ENCODE results near the gene ITIH1.
"Not testable (repeated sequence)": the region's sequence is repeated elsewhere in the genome, so short reads cannot be mapped to it uniquely, and the experiment has no call there.

The ITIH1 gene, protein sequence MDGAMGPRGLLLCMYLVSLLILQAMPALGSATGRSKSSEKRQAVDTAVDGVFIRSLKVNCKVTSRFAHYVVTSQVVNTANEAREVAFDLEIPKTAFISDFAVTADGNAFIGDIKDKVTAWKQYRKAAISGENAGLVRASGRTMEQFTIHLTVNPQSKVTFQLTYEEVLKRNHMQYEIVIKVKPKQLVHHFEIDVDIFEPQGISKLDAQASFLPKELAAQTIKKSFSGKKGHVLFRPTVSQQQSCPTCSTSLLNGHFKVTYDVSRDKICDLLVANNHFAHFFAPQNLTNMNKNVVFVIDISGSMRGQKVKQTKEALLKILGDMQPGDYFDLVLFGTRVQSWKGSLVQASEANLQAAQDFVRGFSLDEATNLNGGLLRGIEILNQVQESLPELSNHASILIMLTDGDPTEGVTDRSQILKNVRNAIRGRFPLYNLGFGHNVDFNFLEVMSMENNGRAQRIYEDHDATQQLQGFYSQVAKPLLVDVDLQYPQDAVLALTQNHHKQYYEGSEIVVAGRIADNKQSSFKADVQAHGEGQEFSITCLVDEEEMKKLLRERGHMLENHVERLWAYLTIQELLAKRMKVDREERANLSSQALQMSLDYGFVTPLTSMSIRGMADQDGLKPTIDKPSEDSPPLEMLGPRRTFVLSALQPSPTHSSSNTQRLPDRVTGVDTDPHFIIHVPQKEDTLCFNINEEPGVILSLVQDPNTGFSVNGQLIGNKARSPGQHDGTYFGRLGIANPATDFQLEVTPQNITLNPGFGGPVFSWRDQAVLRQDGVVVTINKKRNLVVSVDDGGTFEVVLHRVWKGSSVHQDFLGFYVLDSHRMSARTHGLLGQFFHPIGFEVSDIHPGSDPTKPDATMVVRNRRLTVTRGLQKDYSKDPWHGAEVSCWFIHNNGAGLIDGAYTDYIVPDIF

DNA sequence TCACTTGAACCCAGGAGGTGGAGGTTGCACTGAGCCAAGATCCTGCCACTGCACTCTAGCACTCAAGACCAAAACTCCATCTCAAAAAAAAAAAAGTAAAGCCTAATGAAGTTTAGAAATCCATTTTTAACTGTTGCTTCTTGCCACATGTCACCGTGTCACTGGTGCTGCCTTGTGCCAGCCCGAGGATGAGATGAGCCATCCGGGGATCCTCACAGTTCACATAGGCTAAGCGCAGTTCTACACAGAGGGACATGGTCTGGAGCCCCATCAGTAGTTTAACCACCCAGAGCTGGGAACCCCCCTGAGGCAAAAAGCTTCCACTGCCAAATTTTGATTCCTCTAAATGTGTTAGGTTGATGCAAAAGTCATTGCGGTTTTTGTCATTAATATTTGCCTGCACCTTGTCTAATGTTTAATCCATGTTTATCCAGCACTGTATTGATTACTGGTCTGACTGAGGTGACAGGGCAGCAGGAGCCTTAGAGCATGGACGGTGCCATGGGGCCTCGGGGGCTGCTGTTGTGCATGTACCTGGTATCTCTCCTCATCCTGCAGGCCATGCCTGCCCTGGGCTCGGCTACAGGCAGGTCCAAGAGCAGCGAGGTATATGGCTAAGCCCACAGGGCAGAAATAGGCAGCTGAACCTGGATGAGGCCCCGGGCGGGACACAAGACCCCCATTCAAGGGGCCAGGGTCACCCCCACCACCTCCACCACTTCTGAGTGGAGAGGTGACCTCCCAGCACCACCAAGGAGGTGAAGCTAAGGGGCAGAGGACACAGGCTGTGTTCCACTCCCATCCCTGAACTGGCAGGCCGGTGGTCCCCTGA is at the start of gene ITIH1:
ITIH1 (plus strand) TSS at position 473 of the 832 bp plus-strand sequence; CDS start at position 490, 17 bp downstream.
- no peak for DNase-seq

- DNase-seq, result not testable (repeated sequence)
Measured at GRCh38 chr3:52728753-52729152, 48.6 kb upstream of the ITIH1 start.

DNA sequence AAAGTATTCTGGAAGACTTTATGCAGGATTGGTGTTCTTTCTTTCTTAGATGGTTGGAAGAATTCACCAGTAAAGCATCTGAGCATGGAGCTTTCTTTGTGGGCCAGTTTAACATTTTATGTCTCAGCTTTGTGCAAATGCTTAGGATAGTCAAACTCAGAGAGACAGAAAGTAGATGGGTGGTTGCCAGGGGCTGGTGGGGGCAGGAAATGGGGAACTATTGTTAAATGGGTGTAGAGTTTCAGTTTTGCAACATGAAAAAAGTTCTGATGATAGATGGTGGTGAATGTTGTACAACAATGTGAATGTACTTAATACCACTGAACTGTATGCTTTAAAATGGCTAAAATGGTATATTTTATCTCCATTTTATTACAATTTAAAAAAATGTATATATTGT is 46.7 kb upstream of the ITIH1 start:
- DNase-seq, result no peak

DNA sequence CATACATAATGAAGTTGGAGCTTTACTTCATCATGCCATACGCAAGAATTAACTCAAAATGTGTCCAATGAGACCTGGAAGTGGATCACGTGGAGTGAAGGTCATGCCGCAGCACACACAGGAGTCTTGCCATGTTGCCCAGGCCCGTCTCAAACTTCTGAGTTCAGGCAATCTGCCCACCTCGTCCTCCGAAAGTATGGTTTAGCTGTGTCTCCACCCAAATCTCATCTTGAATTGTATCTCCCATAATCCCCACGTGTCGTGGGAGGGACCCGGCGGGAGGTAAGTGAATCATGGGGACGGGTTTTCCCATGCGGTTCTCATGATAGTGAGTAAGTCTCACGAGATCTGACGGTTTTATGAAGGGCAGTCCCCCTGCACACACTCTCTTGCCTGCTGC is 45.8 kb upstream of the ITIH1 start:
- no peak for DNase-seq

- DNase-seq, result no peak
Measured at GRCh38 chr3:52733256-52733891, 44.0 kb upstream of the ITIH1 start.

DNA sequence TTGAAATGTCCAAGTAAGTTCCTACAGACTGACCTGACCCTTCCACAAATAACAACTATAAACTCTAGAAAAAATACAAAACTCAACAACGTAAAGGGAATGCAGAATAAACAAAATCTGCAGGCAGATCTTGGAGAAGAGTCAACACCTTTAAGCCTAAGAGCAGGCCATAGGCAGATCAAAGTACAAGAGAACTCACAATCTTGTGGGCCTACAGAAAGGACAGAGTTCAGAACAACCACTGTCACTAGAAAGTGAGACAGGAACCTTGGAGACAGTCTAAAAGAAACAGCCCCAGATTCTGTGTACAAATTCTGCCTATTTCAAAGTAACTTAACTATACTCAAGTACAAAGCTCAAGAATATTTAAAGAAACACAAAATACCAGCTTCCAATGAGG is 37.7 kb upstream of the ITIH1 start:
- no peak for DNase-seq

- no peak for DNase-seq
Measured at GRCh38 chr3:52742418-52743041, 34.9 kb upstream of the ITIH1 start.

DNA sequence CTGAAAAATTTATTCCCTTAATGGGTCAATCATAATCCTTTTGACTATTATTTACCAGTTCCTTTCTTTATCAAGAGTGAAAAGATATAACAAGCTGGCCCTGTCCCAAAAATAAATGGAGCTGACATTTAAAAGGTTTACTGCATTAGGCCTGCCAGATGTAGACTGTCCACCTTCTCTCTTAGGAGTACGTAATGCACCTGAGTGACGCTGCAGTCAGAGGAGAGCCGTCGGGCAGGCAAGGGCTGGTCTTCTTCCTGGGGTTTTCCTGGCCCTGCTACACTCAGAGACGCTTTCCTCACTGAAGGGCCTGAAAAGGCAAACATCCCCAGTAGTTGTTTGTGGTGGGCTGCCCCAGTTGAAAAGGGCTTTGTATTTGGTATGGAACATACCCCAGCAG is 34.2 kb upstream of the ITIH1 start:
- DNase-seq, result no peak

GRCh38 chr3:52743721-52744120 is 33.7 kb upstream of the ITIH1 start:
- DNase-seq, result no peak

DNA sequence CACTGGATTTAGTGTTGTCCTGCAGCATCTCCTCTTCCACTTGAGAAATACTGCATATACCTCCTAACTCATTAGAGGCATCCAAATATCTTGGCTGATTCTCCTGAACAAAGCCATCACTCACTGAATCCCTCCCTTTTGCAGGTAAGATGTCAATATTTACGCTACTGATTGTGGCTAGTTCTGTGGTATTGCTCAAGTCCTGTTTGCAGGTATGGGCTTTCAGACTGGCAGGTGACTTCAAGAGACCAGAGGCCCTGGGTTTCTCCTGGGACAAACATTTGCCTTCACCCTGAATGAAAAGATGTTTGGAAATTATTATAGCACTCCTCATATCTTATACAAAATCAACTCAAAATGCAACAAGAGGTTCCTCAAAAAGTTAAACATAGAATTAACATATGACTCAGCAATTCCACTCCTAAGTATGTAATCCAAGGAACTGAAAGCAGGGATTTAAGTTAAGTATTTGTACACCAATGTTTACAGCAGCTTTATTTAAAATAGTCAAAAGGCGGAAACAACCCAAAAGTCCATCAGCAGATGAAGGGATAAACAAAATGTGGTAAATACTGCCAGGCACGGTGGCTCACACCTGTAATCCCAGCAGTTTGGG is 25.2 kb upstream of the ITIH1 start:
- DNase-seq, result no peak

DNA sequence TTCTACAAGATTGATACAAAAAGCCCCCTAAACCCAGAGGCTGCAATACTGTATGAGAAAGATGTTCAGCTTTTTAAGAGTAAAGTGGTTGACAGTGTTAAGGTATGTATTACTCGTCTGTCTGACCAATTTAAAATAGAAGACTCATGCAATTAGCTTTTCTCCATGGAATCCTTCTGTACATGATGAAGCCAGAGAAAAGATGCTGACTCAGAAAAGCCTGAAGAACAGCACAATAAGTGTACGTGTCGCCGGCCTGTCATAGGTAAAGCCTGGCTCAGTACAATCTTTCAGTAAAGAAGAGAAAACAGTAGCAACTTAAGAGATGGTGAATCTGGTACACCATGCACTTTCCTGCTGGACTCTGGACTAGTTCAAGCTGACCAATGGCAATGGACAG is 23.0 kb upstream of the ITIH1 start:
- no peak for DNase-seq

DNA sequence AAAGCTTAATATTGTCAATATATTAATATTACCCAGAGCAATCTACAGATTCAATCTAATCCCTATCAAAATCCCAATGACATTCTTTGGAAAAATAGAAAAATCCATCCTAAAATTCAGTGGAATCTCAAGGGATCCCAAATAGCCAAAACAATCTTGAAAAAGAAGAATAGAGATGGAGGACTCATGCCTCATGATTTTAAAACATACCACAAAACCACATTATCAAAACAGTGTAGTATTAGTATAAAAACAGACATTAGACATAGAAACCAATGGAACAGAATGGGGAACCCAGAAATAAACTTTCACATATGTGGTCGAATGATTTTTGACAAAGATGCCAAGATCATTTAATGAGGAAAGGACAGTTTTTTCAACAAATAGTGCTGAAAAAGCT is 21.3 kb upstream of the ITIH1 start:
- no peak for DNase-seq

GRCh38 chr3:52763466-52763865 is 13.9 kb upstream of the ITIH1 start:
- DNase-seq, result no peak

DNA sequence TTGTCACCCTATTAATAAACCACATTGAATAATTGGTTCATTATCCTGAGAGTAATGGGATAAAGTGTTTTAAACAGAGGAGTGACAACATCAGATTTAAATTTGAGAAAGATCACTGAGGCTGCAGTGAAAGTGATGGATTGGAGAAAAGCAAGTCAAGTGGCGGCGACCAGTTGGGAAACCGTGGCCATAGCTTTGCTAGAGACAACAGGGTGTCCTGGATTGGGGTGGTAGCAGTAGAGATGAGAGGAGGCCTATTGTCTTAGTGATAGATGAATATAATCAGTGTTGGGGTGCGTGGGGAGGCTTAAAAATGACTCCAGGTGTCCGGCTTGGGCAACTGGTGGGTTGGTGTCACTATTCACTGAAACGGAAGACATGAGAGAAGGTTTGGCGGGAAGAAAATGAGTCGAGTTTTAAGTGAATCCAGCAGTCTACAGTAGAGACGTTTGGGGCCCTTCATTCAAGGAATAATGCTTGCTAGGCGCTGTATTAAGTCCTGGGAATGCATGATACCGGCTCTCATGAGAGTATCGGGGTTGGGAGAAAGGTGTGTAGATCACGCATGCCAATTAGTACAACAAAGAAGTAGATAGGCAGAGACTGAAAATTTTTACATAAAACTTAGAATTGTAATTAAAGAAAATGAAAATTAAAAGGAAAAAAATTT is 7.5 kb upstream of the ITIH1 start:
- DNase-seq, result no peak

- peak; percentile 48 to 97 (median 88) for DNase-seq
Measured at GRCh38 chr3:52770496-52771333, 6.7 kb upstream of the ITIH1 start, which contains the start of gene NEK4. NEK4 (minus strand) TSS chr3:52770940; CDS start chr3:52770746, 194 bp downstream.

GRCh38 chr3:52771334-52771681 is 6.1 kb upstream of the ITIH1 start:
- no peak for DNase-seq

DNA sequence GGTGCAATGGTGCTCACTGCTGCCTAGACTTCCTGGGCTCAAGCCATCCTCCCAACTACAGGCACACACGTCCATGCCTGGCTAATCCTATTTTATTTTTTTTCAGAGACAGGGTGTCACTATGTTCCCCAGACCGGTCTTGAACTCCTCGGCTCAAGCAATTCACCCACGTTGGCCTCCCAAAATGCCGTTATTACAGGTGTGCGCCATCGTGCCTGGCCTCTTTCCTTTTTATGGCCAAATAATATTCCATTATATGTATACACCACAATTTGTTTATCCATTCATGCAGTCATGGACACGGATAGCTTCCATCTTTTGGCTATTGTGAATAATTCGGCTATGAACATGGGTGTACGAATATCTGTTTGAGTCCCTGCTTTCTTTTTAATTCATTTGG is 5.7 kb upstream of the ITIH1 start:
- no peak for DNase-seq

DNA sequence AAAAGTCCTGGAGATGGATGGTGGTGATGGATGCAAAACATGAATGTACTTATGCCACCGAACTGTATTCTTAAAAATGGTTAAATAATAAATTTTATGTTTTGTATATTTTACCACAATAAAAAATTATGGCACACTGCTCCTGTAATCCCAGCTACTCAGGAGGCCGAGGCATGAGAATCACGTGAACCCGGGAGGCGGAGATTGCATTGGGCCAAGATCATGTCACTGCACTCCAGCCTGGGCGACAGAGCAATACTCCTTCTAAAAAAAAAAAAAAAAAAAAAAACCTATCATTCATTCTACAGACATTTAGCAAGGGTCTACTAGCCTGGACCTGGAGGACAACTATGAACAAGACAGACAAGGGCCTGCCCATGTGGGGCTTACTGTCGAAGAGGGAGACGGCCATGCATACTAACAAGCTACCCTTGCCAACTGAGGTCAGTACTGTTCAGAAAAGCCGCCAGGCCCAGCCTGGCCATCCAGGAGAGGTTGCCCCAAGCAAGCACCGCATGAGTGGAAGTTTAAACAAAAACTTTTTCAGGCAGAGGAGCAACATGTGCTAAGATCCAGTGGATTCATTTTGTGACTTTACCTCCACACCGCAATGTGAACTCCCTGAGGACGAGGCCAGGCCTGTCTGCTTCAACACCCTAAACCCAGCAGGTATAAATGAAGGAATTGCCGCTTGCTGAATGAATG is 3.9 kb upstream of the ITIH1 start:
- no peak for DNase-seq
